HFF-Myc (cell line): ENCODE data around the gene GTPBP4.
"Not testable (repeated sequence)": the region's sequence is repeated elsewhere in the genome, so short reads cannot be mapped to it uniquely, and the experiment has no call there.

Experiments used
- DNase-seq: peaks from one replicate; pipeline ENCODE4 v3.0.0-alpha.2; 2011; ENCODE audit warnings: low read depth; ENCODE audit errors: extremely low read depth
- H3K4me3 ChIP-seq: replicated peaks from 2 replicates; pipeline ENCODE4 v1.5.1; 2011; ENCODE audit warnings: low read depth, mild to moderate bottlenecking, control low read depth, low read length
- CTCF ChIP-seq: IDR thresholded peaks from 2 replicates; pipeline ENCODE4 v1.5.1; 2012; ENCODE audit warnings: mild to moderate bottlenecking, low read depth, low read length, control low read depth; ENCODE audit errors: missing control alignments

The GTPBP4 gene

GRCh38 chr10:1034758-1035157 is 46.5 kb downstream of the GTPBP4 start:
- no peak overlapping the region for H3K4me3 ChIP-seq
- no peak for TF ChIP-seq CTCF
- no peak for DNase-seq

- no peak overlapping the region for H3K4me3 ChIP-seq
- DNase-seq = no peak
- no peak for TF ChIP-seq CTCF
Observed at GRCh38 chr10:1035201-1035600, 47.0 kb downstream of the GTPBP4 start.

- TF ChIP-seq CTCF = no peak
- no peak overlapping the region for H3K4me3 ChIP-seq
- no peak for DNase-seq
Observed at GRCh38 chr10:1036341-1036791, 48.1 kb downstream of the GTPBP4 start.

GRCh38 chr10:1037098-1037497 is 48.9 kb downstream of the GTPBP4 start:
- no peak for DNase-seq
- H3K4me3 ChIP-seq = no peak overlapping the region
- TF ChIP-seq CTCF = no peak

GRCh38 chr10:1038769-1039168 is 50.5 kb downstream of the GTPBP4 start:
- not testable (repeated sequence) for DNase-seq, H3K4me3 ChIP-seq

- H3K4me3 ChIP-seq = no peak overlapping the region
- no peak for DNase-seq
- no peak for TF ChIP-seq CTCF
Observed at GRCh38 chr10:1040133-1040532, 51.9 kb downstream of the GTPBP4 start.

GRCh38 chr10:1041514-1041913 is 53.3 kb downstream of the GTPBP4 start:
- no peak for DNase-seq
- no peak overlapping the region for H3K4me3 ChIP-seq
- TF ChIP-seq CTCF = no peak
